AG09309 (cell line): ENCODE data around the gene DHX57.
"Not testable (repeated sequence)": the region's sequence is repeated elsewhere in the genome, so short reads cannot be mapped to it uniquely, and the experiment has no call there.

ENCODE experiments used
- DNase-seq: peaks from one replicate; pipeline ENCODE4 v3.0.0-alpha.2; 2010; ENCODE audit warnings: low read depth
- H3K4me3 ChIP-seq: 2 replicates; pipeline ENCODE4 v1.5.1; 2011; ENCODE audit warnings: mild to moderate bottlenecking, low read depth, low read length, moderate library complexity; ENCODE audit not compliant: control insufficient read depth
- CTCF ChIP-seq: IDR thresholded peaks from 2 replicates; pipeline ENCODE4 v1.5.1; 2011; ENCODE audit warnings: mild to moderate bottlenecking, low read depth, low read length, inconsistent platforms; ENCODE audit not compliant: insufficient read depth, control insufficient read depth; ENCODE audit errors: missing control alignments

The DHX57 gene

GRCh38 chr2:38765551-38765950, 110.2 kb downstream of the DHX57 start:
- no peak for TF ChIP-seq CTCF
- H3K4me3 ChIP-seq, result no peak overlapping the region
- DNase-seq, result no peak

- peak; percentile 45 for DNase-seq
- H3K4me3 ChIP-seq, result no peak overlapping the region
- TF ChIP-seq CTCF, result no peak
These were observed 110.6 kb downstream of the DHX57 start for GRCh38 chr2:38765149-38765548.

- H3K4me3 ChIP-seq, result no peak overlapping the region
- no peak for DNase-seq
- TF ChIP-seq CTCF, result no peak
These were observed 112.0 kb downstream of the DHX57 start for GRCh38 chr2:38763728-38764127.

- H3K4me3 ChIP-seq, result no peak overlapping the region
- TF ChIP-seq CTCF, result no peak
- no peak for DNase-seq
These were observed 112.5 kb downstream of the DHX57 start for GRCh38 chr2:38763228-38763627.

GRCh38 chr2:38755891-38756290, 119.8 kb downstream of the DHX57 start:
- H3K4me3 ChIP-seq, DNase-seq: not testable (repeated sequence)

GRCh38 chr2:38754506-38754905, 121.2 kb downstream of the DHX57 start:
- no peak for TF ChIP-seq CTCF
- H3K4me3 ChIP-seq, result no peak overlapping the region
- DNase-seq, result no peak

DNA sequence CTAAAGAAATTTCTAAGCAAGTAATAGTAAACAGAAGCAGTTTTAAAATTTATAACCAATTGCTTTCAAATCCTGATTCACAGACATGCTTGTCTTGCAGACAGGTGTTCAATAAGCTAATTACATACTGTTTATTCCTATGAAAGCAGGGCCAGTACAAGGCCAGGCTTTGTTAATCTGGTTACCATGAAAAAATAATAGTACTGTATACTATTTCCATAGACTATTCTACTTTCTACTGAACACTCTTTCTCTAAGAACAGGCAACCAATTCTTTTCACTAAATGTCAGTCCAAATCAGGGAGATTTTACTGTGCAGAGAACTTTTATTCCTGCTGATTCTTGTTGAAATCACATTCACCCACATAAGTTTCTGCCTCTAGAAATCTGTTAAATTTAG, 121.7 kb downstream of the DHX57 start:
- DNase-seq, result no peak
- H3K4me3 ChIP-seq, result no peak overlapping the region
- no peak for TF ChIP-seq CTCF
